ENCODE data around the gene BLCAP. TPM values are rescaled to one million over a fixed set of nuclear protein-coding genes. Genes with fewer than 3 reads are reported as not detected.

BLCAP gene
- total and polyA plus RNA-seq, 2 donors (not counting 3 experiments of a cell fraction or from before 2014, with no cell fraction given), result 90.3 to 196 TPM

GRCh38 chr20:37560629-37561028 lies 33.0 kb upstream of the BLCAP start:
- ChIA-PET POLR2A (no interaction called here), CTCF (interaction anchor here (1.2 kb wide), 1 partner anchor 848 kb away, joined by 3 read pairs; no protein-coding TSS in a partner anchor)
- DNase-seq (ENCODE audit: low read depth, low spot score), result no peak
- Histone ChIP-seq H3K9ac (replicated peaks; ENCODE audit: extremely low read depth, insufficient read depth, low read length) (no peak overlapping the region), H3K4me1 (ENCODE audit: control insufficient read depth, extremely low read depth, insufficient read depth, low read length) (no peaks in the 10 kb centered on the region), H3K9me1 (replicated peaks; ENCODE audit: control insufficient read depth, extremely low read depth, insufficient read depth, low read length) (no peaks in the 10 kb centered on the region), H3K79me2 (ENCODE audit: control insufficient read depth, insufficient read depth, low read length) (no peaks in the 10 kb centered on the region), H3K27ac (ENCODE audit: insufficient read depth, low read depth, low read length) (no peak overlapping the region), H2AFZ (ENCODE audit: low read depth, low read length) (no peak overlapping the region), H3K36me3 (ENCODE audit: control insufficient read depth in 2 of 2, extremely low read depth in 1 of 2, insufficient read depth in 2 of 2, low read length in 2 of 2) (no peaks in the 10 kb centered on the region), H3K4me3 (replicated peaks in 1 of 3; ENCODE audit: insufficient read depth in 1 of 3, low read depth in 1 of 3, low read length in 3 of 3) (no peak overlapping the region), H3K9me3 (replicated peaks; ENCODE audit: control insufficient read depth, insufficient read depth, low read length) (no peaks in the 10 kb centered on the region), H3K4me2 (ENCODE audit: insufficient read depth, low read length) (no peak overlapping the region), H4K20me1 (replicated peaks; ENCODE audit: control insufficient read depth, extremely low read depth, insufficient read depth, low read length) (no peaks in the 10 kb centered on the region), H3K27me3 (ENCODE audit: control insufficient read depth in 2 of 2, insufficient read depth in 2 of 2, low read length in 2 of 2) (peaks cover 7 to 11% of the 10 kb centered on the region in 2 experiments)
- dilution Hi-C loops (cut with MboI; ENCODE audit: extremely low pct_ligation_motif_present, low sequenced_read_pairs), result no loop called here
- TF ChIP-seq, protein P1, sequence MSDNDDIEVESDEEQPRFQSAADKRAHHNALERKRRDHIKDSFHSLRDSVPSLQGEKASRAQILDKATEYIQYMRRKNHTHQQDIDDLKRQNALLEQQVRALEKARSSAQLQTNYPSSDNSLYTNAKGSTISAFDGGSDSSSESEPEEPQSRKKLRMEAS (IDR thresholded peaks at IDR 0.05; ENCODE audit: insufficient read depth, insufficient read length), result no peak
- TF ChIP-seq EZH2 (IDR thresholded peaks at IDR 0.05; ENCODE audit: borderline replicate concordance, low read depth, low read length, severe bottlenecking) (no peak), POLR2A (IDR thresholded peaks at IDR 0.05; ENCODE audit: low read depth, low read length) (no peak), MYC (IDR thresholded peaks at IDR 0.05; ENCODE audit: low read depth, low read length) (no peak), JUN (IDR thresholded peaks at IDR 0.05; ENCODE audit: borderline replicate concordance, insufficient read depth, insufficient read length, low read depth) (no peak), GATA2 (IDR thresholded peaks at IDR 0.05; ENCODE audit: insufficient read depth, insufficient read length, low read depth, low read length) (no peak), POLR2AphosphoS5 (IDR thresholded peaks at IDR 0.05; ENCODE audit: insufficient read depth, low read depth, low read length) (no peak), FOS (IDR thresholded peaks at IDR 0.05; ENCODE audit: borderline replicate concordance, insufficient read depth, low read length) (no peak)
- TF ChIP-seq, protein P2, sequence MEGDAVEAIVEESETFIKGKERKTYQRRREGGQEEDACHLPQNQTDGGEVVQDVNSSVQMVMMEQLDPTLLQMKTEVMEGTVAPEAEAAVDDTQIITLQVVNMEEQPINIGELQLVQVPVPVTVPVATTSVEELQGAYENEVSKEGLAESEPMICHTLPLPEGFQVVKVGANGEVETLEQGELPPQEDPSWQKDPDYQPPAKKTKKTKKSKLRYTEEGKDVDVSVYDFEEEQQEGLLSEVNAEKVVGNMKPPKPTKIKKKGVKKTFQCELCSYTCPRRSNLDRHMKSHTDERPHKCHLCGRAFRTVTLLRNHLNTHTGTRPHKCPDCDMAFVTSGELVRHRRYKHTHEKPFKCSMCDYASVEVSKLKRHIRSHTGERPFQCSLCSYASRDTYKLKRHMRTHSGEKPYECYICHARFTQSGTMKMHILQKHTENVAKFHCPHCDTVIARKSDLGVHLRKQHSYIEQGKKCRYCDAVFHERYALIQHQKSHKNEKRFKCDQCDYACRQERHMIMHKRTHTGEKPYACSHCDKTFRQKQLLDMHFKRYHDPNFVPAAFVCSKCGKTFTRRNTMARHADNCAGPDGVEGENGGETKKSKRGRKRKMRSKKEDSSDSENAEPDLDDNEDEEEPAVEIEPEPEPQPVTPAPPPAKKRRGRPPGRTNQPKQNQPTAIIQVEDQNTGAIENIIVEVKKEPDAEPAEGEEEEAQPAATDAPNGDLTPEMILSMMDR (IDR thresholded peaks at IDR 0.05; ENCODE audit: extremely low read depth in 1 of 2, insufficient read depth in 1 of 2, low read depth in 1 of 2, low read length in 2 of 2), result no peak
- intact Hi-C loops (cut with micrococcal nuclease), result loop anchor here (5.0 kb wide), 1 partner anchor 477 kb away; no protein-coding TSS in a partner anchor
- FAIRE-seq, result no peak
- BruUV-seq (replicated peaks), result no TSS peak
